Erythroblast (primary cell): ENCODE measurements around the gene DISC1.

Experiments used
- GATA1 ChIP-seq: IDR thresholded peaks from 2 replicates; pipeline ENCODE4 v1.6.1; 2011; ENCODE audit warnings: low read depth, mild to moderate bottlenecking, control low read depth, low read length, moderate library complexity
- POLR2A ChIP-seq: IDR thresholded peaks from 2 replicates; pipeline ENCODE4 v1.6.1; 2011; ENCODE audit warnings: mild to moderate bottlenecking, low read length

DNA sequence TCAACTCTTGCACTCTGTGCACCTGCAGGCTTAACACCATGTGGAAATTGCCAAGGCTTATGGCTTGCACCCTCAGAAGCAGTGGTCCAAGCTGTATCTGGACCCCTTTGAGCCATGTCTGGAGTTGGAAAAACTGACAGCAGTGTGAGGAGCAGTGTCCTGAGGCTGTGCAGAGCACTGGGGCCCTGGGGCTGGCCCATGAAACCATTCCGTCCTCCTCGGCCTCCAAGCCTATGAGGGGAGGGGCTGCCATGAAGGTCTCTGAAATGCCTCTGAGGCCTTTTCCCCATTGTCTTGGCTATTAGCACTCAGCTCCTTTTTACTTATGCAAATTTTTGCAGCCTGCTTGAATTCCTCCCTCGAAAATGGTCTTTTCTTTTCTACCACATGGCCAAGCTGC lies 126.7 kb downstream of the DISC1 start:
- TF ChIP-seq POLR2A (no peak), GATA1 (no peak)
